Measurements from ENCODE around the gene IL17B.

Gene IL17B

DNA sequence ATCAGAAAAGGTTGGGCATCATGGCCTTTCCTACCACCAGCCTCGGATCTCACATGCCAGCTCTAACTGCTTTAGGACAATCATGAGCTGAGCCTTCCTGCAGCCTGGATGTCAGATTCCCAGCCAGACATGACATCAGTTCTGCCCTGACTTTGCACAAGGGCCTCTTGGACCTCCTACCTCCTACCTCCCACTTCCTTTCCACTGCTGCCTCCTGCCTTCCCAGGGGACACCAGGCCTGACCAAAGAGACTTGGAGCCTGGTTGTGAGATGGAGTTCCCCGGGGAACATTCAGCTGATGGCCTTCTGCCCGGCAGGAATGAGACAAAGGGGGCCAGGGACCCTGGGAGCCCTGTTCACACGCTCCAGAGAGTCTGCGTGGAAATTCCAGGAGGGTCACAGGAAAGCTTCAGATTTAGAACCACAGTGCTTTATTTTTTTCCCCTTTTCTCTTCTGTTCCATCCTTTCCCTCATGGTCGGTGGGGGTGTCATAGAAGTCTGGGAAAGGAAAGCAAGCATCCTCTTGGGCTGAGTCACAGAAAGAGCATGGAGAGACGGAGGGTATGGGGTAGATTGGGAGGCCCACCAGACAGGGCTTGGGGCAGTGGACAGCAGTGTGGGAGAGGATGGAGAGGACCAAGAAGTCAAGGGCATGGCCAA lies 35.4 kb upstream of the IL17B start:
- no peak for DNase-seq

DNA sequence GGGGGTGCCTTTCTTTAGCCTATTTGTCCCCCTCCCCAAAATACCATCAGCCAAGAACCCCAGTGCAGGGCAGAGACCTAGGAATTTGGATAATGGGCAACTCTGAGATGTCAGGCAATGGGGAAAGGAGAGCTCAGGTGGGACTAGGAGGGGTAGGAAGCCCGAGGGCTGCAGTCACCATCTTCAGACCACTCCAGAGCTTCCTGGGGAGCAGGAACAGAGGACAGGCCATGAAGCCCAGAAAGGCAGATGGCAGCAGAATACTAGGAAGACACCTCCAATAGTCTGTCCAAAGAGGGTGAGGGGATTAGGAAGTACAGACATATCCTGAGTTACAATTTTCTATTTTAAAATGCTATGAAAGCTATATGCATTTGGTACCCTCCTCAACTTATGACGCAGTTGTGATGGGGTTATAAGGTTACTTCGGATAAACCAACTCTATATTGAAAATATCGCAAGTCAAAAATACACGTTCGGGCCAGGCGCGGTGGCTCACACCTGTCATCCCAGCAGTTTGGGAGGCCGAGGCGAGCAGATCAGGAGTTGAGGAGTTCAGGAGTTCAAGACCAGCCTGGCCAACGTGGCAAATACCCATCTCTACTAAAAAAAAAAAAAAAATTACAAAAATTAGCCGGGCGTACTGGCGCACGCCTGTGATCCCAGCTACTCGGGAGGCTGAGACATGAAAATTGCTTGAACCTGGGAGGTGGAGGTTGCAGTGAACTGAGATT lies 34.6 kb upstream of the IL17B start:
- DNase-seq: no peak

DNA sequence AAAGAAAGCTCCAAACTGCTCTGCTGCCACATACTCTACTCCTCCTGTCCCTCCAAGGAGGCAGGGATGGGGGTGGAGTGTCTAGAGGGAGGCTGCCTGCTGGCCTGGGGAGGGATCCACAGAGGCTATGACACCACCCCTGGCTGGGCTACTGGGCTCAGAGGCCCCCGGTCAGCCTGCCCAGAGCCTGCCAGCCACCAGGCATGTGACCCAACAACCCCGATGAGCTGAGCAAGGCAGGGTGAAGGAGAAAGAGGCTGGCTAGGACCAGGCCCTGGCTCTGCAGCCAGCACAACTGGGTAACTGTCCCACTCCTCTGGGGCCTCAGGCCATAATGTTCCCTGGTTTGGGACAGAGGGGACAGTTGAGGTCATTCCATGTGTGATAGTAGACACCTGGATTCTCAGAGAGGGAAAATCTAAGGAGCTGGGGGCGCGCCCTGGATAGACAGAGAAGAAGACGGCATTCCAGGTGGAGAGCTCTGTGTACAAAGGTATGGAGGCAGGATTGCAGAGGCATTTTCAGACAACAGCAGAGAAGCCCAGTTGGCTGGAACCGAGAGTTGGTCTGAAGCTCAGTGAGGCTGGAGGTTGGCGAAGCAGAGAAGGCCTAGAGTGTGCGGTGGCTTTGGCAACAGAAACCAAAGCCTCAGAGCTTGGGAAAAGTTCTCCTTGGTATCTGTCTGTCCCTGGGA lies 33.8 kb upstream of the IL17B start:
- no peak for DNase-seq

DNA sequence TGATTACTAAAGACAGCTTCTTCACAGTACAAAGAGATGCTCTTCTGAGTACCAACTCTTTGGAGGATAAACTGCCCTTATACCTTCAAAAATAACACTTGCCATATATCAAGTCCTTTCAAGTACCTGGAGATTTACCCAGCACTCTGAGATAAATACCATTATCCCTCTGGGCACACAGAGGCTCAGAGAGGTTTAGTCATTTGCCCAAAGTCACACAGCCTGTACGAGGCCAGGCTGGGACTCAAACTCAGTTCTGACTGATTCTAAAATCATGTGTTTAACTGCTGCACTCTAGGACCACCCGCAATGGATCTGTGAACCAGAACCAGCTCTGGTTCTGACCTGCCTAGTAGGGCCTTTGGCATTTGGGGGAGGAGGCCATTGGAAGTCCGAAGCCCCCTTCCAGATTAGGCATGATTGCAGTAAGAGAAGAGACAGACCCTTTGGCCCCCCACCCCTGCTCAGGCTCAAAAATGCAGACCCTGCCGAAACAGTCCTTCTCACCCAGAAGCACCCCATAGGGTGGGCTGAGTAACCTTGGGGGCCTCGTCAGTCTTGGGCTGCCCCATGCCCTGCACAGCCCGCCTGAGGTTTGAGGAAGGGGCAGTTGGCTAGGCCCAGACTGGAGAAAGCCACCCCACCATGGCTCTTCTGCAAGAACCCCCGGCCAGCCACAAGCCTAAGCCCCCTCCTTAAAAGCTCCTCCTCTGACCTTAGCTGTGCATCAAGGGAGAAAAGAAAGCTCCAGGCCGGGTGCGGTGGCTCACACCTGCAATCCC lies 32.8 kb upstream of the IL17B start:
- no peak for DNase-seq

DNA sequence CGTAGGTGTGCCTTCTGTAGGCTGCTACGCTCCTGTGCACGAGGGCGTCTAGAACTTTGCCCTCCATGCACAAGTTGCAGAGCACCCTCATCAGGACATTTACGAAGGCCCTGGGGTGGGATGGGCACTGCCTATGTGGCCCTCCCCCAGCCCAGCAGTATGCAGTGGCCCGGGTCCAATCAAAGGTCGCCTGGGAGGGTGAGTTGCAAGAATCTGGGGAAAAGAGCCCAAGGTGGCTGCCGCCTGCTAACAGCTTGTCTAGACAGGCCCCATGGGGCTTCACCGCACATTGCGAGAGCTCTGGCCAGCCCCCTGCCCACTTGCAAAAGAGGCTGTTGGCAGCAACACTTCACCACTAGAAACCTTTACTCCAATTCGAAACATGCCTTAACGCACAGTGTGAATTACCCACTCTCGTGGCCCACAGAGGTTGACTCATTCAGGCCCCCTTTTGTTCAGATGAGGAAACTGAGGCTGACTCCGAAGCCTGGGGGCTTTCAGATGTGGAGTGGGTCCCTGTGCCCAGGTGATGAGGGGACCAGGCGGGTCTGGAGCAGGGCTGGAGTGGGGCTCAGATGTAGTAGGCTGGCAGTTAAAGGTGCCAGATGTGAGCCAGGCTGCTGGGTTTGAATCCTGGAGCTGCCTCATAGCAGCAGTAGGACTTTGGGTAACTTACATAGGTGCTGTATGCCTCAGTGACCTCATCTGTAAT lies 31.8 kb upstream of the IL17B start:
- DNase-seq: no peak

DNA sequence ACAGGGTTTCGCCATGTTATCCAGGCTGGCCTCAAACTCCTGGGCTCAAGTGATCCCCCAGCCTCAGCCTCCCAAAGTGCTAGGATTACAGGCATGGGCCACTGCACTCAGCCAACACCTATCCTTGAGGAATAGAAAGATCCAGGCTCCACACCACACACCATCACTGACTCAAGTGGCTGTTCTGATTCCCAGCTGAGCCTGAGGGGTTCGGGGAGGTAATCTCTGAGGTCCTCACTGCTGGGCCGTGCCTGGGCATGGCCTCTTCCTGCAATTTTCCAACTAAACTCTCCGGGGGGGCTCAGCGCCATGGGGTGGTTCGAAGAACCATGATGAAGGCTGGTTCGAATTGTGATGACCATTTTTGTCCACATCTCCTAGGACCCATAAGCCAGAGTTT lies 31.0 kb upstream of the IL17B start:
- DNase-seq: no peak

DNA sequence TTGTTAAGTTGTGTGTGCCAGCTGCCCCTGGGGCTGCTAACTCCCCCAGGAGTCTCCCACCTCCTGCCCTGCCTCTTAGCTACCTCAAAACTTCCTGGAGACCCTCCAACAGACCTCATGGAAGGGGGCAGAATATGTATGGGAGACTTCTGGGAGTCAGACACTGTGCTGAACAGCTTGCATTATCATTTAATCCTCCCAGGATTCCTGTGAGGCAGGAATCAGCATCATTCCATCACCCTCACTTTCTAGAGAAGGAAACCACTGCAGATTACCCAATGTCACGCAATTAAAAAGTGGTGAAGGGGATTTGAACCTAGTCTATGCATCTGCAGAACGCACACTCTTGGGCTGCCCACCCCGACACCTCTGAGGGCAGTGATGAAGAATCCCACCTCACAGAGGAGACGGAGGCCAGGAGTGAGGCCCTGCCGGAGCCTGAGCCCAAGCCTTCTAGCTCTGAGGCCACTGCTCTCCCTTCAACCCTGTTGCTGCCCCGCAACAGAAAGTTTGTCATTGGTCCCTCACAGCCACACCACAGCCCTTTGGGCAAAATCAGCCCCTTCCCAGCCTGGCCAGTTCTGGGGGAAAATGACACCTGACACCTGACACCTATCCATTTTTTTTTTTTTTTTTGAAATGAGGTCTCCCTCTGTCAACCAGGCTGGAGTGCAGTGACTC lies 30.3 kb upstream of the IL17B start:
- DNase-seq: no peak

DNA sequence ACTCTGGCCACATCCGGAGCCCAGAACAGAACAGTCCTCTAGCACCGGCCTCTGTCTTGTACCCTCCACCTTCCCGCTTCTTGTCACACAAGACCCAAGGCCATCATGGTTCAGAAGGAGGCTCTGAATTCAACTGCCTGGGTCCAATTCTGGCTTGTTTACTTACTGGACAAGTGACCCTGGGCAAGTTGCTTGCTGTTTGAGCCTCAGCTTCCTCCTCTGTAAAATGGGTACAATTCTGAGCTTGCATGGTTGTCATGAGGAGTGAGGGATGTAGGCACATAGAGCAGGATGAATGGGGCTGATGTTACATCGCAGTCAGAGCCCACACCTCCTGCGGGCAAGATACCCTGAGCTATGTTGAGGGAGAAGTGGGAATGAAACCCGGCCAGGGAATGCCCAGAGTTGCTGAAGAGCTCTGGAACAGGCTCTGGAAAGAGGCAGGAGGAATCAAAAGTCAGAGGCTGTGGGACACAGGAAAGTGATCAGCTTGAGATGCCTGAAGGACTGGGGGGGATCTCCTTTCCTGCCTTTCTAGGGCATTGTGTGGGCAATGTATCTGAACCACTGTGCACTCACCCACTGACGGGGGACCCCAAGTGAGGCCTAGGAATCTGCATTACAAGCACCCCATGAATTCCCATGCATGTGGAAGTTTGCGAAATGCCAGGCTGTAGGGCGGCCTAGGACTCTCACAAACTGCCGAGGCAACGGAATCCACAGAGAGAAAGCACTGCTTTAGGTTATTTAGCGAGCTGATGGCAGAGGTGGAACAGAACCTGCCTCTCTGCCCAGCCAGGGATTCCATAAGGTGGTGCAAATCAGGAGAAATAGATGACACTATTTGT lies 29.4 kb upstream of the IL17B start:
- DNase-seq: no peak

DNA sequence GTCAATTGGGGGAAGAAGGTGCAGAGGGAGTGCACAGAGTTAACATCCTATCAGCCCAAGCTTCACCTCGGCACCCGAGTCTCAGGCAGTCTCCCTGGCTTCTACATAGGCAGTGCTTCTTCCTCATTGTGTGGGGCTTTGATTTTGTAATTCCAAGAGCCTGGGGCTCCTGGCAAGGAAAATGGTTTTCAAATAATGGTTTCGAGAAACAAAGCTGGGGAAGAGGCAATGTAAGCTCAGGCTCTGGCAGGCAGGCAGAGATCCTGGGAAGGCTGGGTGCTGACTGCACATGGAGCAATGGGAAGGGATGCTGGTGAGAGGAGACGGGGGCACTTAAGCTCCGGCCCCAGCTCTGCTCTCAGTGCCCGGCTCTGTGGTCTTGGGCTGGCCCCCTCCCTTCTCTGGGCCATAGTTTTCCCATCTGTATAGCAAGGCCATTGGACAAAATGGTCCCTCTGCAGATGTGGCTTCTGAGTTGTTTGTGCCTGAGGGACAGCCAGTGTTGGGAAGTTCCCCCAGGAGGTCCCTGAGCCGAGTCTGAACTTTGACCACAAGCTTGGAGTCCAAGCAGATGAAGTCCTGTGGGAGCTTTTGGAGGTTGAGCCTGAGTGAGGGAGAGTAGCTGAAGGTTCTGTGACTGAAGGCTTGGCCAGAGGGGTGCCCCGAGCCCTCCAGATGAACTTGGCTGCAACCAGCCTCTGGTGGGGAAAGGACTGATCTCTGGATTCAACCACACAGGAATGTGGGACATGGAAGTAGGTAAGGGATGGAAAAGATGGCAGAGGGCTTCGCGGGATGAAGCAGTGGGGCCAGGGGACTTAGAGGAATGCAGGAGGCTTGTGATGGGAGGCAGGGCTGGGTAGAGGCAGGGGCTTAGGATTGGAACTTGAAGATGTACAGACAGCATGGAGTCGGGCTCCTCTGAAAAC lies 28.5 kb upstream of the IL17B start:
- DNase-seq: no peak

DNA sequence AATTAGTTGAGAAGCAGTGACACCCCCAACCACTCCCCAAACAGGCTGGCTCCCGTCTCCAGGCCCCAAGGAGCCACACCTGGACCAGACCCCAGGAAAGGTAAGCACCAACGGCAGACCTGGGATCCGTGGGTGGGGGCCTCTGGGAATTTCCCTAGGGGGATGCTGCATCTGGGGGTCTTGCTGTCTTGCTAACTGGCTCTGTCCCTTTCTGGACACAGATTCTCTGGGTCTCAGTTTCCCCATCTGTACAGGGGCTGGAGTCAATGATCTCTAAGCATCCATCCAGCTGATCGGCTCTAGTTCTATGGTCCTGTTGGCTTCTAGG lies 27.9 kb upstream of the IL17B start:
- no peak for DNase-seq

DNA sequence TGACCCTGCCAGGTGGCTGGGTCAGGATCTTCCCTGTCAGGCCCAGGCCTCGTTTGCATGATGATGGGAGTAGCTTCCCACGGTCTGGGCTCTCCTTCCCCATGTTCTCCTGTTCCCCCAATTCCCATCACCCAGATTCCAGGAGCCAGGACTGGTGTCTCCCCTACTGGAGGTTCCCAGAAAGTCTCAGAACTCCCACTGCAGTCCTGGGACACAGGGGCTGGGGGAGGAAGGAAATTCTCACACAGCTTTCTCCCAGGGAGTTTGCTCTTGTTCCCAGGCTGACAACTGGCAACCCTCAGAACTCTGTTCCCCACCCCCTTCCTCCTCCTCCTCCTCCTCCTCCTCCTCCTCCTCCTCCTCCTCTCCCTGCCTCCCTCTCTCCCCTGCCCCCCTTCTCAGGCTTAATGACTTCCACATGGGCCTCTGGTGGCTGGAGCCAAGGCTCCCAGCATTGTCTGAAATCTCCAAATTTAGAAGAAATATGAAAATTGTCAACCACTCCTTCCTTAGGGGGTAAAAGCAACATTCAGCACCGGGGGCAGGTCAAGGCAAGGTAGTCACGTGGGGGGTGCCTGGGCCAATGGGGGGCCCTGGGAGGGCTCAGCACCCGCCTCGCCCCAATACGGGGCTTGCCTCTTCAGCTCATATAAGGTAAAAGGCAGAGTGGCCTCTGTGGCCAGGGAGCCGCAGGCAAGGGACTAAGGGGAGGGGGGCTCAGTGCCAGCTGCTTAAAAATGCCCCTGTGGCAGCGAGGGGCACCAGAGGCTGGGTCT lies 27.3 kb upstream of the IL17B start:
- no peak for DNase-seq

DNA sequence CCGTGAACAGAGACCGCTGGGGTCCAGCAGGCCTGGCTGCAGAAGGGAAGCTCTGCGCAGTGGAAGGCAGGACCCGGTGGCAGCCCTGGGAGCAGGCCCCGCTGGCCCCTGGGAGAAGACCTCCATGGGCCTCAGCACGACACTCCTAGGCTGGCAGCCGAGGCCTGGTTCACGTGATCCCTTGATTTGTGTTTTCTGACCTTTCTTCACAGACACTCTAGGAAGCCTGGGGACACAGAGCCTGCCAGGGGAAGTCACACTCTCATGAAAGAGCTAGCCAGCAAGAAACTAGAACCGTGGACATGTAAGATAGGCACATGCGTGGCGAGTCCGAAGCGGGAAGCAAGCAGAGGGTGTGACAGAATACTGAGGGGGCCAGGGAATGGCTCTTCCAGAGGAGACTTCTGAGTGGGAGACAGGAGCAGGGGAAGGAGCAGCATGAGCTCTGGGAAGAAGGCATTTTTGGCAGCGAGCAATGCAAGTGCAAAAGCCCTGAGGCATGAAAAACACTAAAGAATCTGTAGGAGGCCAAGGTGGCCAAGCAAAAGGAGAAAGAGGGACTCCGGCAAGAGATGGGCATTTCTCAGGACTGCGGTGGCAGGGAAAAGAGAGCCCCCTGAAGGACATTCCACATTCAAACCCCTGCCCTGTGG lies 26.6 kb upstream of the IL17B start:
- no peak for DNase-seq

DNA sequence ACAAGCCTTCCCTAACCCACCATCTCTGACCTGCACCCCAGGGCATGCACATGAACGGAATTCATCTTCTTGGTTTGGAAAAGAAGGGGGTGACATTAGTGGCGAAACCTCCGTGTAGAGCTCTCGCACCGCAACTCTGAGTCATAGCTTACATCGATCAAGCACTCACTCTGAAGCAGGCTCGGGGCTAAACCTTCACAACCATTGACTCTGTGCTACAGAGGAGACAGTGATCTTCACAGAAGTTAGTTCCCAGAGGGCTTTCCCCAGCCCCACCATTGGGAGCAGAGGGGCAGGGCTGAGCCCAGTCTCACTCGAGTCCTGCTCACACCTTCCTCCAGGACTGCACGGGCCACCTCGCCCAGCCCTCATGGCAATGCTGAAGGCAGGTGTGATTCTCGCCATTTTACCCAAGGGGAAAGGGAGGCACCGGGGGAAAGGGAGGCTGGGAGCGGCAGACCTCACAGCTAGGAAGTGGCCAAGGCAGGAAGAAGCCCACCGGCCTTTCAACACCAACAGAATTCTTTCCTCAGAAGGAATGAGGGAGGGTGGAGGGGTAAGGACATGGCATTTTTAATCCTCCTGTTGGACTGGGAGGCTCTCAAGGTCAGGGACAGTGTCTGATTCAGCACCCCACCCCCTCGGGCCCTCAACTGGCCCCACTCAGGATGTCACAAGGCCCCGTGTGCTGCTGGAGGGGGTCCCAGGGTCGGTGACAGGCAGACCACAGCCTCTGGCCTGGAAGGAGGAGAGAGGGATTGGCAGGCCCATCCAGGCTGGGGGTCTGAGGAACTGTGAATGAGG lies 25.9 kb upstream of the IL17B start:
- DNase-seq: no peak

DNA sequence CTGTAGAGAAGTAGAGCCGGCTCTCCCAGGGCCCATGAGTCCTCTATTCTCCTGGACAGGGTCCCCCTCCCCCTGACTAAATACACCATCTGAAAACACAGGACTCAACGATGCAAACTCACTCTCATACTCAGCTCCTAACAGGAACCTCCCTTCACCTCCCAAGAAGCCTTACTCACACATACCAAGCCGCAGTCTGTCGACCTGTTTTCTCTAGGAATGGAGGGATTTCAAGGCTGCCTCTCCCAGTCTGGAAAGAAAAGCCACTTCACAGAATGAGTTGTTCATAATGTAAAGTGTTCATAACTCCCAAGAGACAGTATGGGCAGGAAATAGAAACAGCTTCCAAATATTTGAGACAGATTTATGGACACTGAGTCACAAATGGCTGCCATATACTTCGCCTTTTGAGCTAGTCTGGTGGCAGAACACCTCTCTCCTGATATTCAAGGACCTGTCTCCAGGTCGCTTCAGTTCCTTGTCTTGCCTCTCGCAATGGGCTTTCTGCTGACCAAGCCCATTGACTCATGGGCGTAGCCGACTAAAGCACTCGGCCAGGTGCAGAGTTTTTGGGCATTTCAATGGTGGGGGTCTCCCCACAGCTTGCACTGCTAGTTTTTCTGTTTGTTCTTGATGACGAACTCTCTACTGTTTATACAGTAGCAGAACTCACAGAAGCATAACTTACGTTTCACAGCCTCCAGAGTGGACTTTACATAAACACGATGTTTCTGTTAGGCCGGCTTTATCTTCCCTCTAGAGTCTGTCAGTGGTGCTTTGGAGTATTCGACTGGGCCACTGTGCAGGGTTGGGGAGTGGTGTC lies 25.0 kb upstream of the IL17B start:
- DNase-seq: no peak

DNA sequence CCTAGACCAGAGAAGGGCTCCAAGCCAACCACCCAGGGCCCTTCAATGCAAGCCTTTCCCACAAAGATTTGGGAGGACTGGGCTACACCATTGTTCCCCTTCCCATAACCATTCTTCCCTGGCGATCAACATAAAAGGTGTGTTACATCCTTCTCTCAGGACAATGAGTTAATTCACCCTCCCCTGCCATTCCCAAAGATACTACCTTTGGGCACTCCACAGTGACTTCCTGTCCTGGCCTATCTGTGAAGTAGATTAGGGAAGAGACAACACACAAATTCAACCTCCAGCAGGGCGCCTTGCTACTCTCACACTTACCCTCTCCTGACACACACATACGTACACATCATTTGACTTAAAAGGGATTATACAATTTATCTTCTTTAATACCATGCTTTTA lies 23.2 kb upstream of the IL17B start:
- DNase-seq: no peak

DNA sequence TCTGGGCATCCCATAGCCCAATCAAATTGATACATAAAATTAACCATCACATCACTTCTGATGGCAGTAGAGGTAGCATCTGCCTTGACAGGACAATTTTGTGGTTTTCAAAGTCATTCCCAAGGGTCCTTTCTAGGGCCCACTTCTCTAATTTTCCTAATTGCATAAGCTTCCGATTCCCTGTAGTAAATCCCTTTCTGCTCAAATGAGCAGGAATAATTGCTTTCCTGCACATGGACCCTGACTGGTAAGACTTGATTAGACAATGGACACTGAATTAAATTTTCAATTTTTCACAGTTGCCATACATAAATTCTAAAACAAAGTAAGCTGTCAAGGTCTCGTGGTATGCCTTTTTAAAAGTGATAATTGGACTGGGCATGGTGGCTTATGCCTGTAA lies 22.0 kb upstream of the IL17B start:
- no peak for DNase-seq

DNA sequence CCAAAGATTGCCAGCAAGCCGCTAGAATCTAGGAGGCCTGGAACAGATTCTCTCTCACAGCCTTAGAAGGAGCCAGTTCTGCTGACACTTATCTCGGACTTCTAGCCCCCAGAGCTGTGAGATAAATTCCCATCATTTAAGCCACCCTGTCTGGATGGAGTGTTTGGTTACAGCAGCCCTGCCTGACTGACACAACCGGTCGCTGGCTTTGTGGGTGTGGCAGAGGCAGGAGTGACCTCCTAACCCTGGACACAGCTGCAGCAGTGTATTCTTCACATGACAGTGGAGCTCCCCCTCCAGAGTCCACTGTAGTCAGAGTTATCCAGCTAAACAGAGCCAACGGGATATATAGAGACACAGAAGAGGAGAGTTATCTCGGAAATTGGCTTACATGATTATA lies 21.2 kb upstream of the IL17B start:
- DNase-seq: no peak

Data from RPMI8226 (cell line).